H1 (cell line): ENCODE measurements around the gene ADCY9. TPM values are rescaled to one million over a fixed set of nuclear protein-coding genes. Genes with fewer than 3 reads are reported as not detected.

ENCODE experiments used
- CTCF ChIA-PET: fragments of 300-600 bp; sonication (Branson Sonifier 250); formaldehyde crosslinking; loops from one replicate; lab custom pipeline; 2021; ENCODE audit not compliant: partially characterized antibody; lab: Charles Lee
- POLR2A ChIA-PET: fragments of 300-600 bp; sonication (Branson Sonifier 250); formaldehyde crosslinking; loops from one replicate; lab custom pipeline; 2021; ENCODE audit warnings: inconsistent platforms; ENCODE audit not compliant: partially characterized antibody; lab: Charles Lee
- DNase-seq, 2 experiments: peaks; one replicate each; pipeline versions ENCODE4 v3.0.0 to v3.0.0-alpha.2; 2010 to 2022; ENCODE audit warnings: low spot score in 2 of 2, low read depth in 1 of 2, mixed read lengths in 1 of 2
- FAIRE-seq: peaks from 2 replicates; lab custom pipeline; 2011; peaks lifted over from hg19 to GRCh38; lab: Jason Lieb, UNC
- H2AFZ ChIP-seq: 2 replicates; pipeline ENCODE4 v1.8.1; 2012; ENCODE audit warnings: low read length, inconsistent platforms
- H2AK5ac ChIP-seq: 2 replicates; pipeline ENCODE4 v1.6.1; 2013; ENCODE audit warnings: low read depth, low read length
- H2BK120ac ChIP-seq: replicated peaks from 2 replicates; pipeline ENCODE3; 2013; ENCODE audit warnings: low read depth, low read length, inconsistent platforms
- H2BK12ac ChIP-seq: 2 replicates; pipeline ENCODE4 v1.6.1; 2013; ENCODE audit warnings: low read depth, low read length
- H2BK15ac ChIP-seq: 2 replicates; pipeline ENCODE4 v1.6.1; 2013; ENCODE audit warnings: low read length
- H2BK20ac ChIP-seq: 2 replicates; pipeline ENCODE4 v1.6.1; 2013; ENCODE audit warnings: low read length
- H2BK5ac ChIP-seq: 2 replicates; pipeline ENCODE4 v1.6.1; 2013; ENCODE audit warnings: low read depth, low read length
- H3K14ac ChIP-seq: 2 replicates; pipeline ENCODE4 v1.6.1; 2013; ENCODE audit warnings: inconsistent platforms; ENCODE audit not compliant: insufficient read length
- H3K18ac ChIP-seq: 2 replicates; pipeline ENCODE4 v1.6.1; 2013; ENCODE audit warnings: low read length; ENCODE audit errors: extremely low read depth
- H3K23ac ChIP-seq: 2 replicates; pipeline ENCODE4 v1.6.1; 2013; ENCODE audit warnings: inconsistent platforms; ENCODE audit not compliant: insufficient read length
- H3K23me2 ChIP-seq: 2 replicates; pipeline ENCODE4 v1.6.1; 2013; ENCODE audit warnings: low read depth, low read length
- H3K27ac ChIP-seq: 2 replicates; pipeline ENCODE4 v1.6.1; 2011; ENCODE audit warnings: low read depth, low read length, inconsistent platforms
- H3K27me3 ChIP-seq, 4 experiments: replicated peaks in 1 of 4; 1 replicate in 1 of 4; 2 replicates in 3 of 4; pipeline versions ENCODE4 v1.6.1 to v1.8.1; 2011 to 2013; ENCODE audit warnings: low read length in 3 of 4, mild to moderate bottlenecking in 3 of 4, inconsistent platforms in 2 of 4, mixed read lengths in 2 of 4, moderate library complexity in 1 of 4; ENCODE audit not compliant: control insufficient read depth in 3 of 4, insufficient read depth in 3 of 4; ENCODE audit errors: extremely low read depth in 1 of 4
- H3K36me3 ChIP-seq, 4 experiments: 2 replicates each; pipeline versions ENCODE4 v1.6.1 to v1.8.1; 2011 to 2013; ENCODE audit warnings: mild to moderate bottlenecking in 4 of 4, low read length in 3 of 4, moderate library complexity in 2 of 4, control low read depth in 1 of 4, inconsistent platforms in 1 of 4; ENCODE audit not compliant: insufficient read depth in 4 of 4, control insufficient read depth in 2 of 4
- H3K4ac ChIP-seq: replicated peaks from 2 replicates; pipeline ENCODE3; 2013; ENCODE audit warnings: low read length, low read depth, mixed read lengths, inconsistent platforms; ENCODE audit not compliant: insufficient read length
- H3K4me1 ChIP-seq, 4 experiments: replicated peaks in 1 of 4; 1 replicate in 1 of 4; 2 replicates in 3 of 4; pipeline versions ENCODE4 v1.6.1 to v1.8.1; 2011 to 2013; ENCODE audit warnings: low read length in 3 of 4, inconsistent platforms in 2 of 4, mixed read lengths in 1 of 4; ENCODE audit not compliant: insufficient read depth in 4 of 4, control insufficient read depth in 3 of 4
- H3K4me2 ChIP-seq, 2 experiments: 2 replicates each; pipeline versions ENCODE4 v1.6.1 to v1.8.1; 2011 to 2013; ENCODE audit warnings: low read depth in 2 of 2, low read length in 2 of 2, control low read depth in 1 of 2, inconsistent platforms in 1 of 2, mild to moderate bottlenecking in 1 of 2; ENCODE audit not compliant: insufficient read depth in 1 of 2
- H3K4me3 ChIP-seq, 4 experiments: fragments of 200-600, 300-600 bp in 1 of 4; sonication (generic), shearing (Covaris generic), sonication (Bioruptor Twin) in 1 of 4; 2 replicates each; pipeline versions ENCODE4 v1.5.1 to v1.8.1; 2011 to 2016; ENCODE audit warnings: low read length in 4 of 4, low read depth in 3 of 4, control low read depth in 2 of 4, inconsistent platforms in 2 of 4, mild to moderate bottlenecking in 2 of 4, mixed read lengths in 1 of 4, moderate library complexity in 1 of 4; ENCODE audit not compliant: insufficient read depth in 2 of 4; ENCODE audit errors: extremely low read depth in 1 of 4
- H3K56ac ChIP-seq: replicated peaks from 2 replicates; pipeline ENCODE3; 2013; ENCODE audit warnings: low read depth, mild to moderate bottlenecking, mixed read lengths, low read length, inconsistent platforms; ENCODE audit not compliant: insufficient read length
- H3K79me1 ChIP-seq: 2 replicates; pipeline ENCODE4 v1.6.1; 2013; ENCODE audit warnings: low read depth, low read length, control low read depth
- H3K79me2 ChIP-seq, 2 experiments: 2 replicates each; pipeline versions ENCODE4 v1.6.1 to v1.8.1; 2012 to 2013; ENCODE audit warnings: low read length in 2 of 2, mild to moderate bottlenecking in 2 of 2, inconsistent platforms in 1 of 2; ENCODE audit not compliant: insufficient read depth in 2 of 2, control insufficient read depth in 1 of 2
- H3K9ac ChIP-seq, 4 experiments: replicated peaks in 1 of 4; 1 replicate in 1 of 4; 2 replicates in 3 of 4; pipeline versions ENCODE4 v1.6.1 to v1.8.1; 2011 to 2013; ENCODE audit warnings: low read depth in 3 of 4, low read length in 3 of 4, control low read depth in 2 of 4, mild to moderate bottlenecking in 2 of 4, moderate library complexity in 2 of 4, inconsistent platforms in 1 of 4; ENCODE audit errors: extremely low read depth in 1 of 4
- H3K9me3 ChIP-seq, 2 experiments: 2 replicates each; pipeline versions ENCODE4 v1.6.1 to v1.8.1; 2012 to 2013; ENCODE audit warnings: mild to moderate bottlenecking in 2 of 2, moderate library complexity in 2 of 2, control low read depth in 1 of 2, inconsistent platforms in 1 of 2, low read depth in 1 of 2, low read length in 1 of 2, mixed read lengths in 1 of 2; ENCODE audit not compliant: insufficient read depth in 2 of 2
- H4K20me1 ChIP-seq, 2 experiments: replicated peaks in 1 of 2; 2 replicates each; pipeline versions ENCODE3 to v1.8.1; 2011 to 2013; ENCODE audit warnings: inconsistent platforms in 2 of 2, low read length in 2 of 2, mild to moderate bottlenecking in 1 of 2; ENCODE audit not compliant: insufficient read depth in 2 of 2, control insufficient read depth in 1 of 2
- H4K5ac ChIP-seq: 2 replicates; pipeline ENCODE4 v1.6.1; 2013; ENCODE audit warnings: low read length, low read depth, mixed read lengths, inconsistent platforms; ENCODE audit not compliant: insufficient read length
- H4K8ac ChIP-seq: 2 replicates; pipeline ENCODE4 v1.8.0; 2013; ENCODE audit warnings: mild to moderate bottlenecking, moderate library complexity, low read length, inconsistent platforms; ENCODE audit not compliant: insufficient read depth; ENCODE audit errors: extremely low read depth
- H4K91ac ChIP-seq: replicated peaks from 2 replicates; pipeline ENCODE3; 2013; ENCODE audit warnings: low read length, mixed read lengths, inconsistent platforms; ENCODE audit not compliant: insufficient read length
- CBX5 ChIP-seq: fragments of 300-800, 300-1000 bp; sonication (generic); IDR thresholded peaks from 2 replicates; pipeline ENCODE4 v1.7.1; 2016; ENCODE audit warnings: antibody characterized with exemption, low read length, low read depth
- EP300 ChIP-seq, 2 experiments: IDR thresholded peaks; 1 replicate in 1 of 2; 2 replicates in 1 of 2; pipeline ENCODE4 v1.6.1; 2011 to 2012; ENCODE audit warnings: low read depth in 2 of 2, low read length in 2 of 2, mild to moderate bottlenecking in 2 of 2, borderline replicate concordance in 1 of 2, inconsistent platforms in 1 of 2, moderate library complexity in 1 of 2
- EZH2 ChIP-seq: fragments of 200-600 bp; sonication (generic); IDR thresholded peaks from 2 replicates; pipeline ENCODE4 v1.7.1; 2012; ENCODE audit warnings: low read depth, mild to moderate bottlenecking, moderate library complexity, low read length, inconsistent platforms; ENCODE audit not compliant: severe bottlenecking
- FOSL1 ChIP-seq: IDR thresholded peaks from 2 replicates; pipeline ENCODE4 v1.6.1; 2011; ENCODE audit warnings: mild to moderate bottlenecking, low read depth, low read length, moderate library complexity; ENCODE audit not compliant: insufficient read depth
- HDAC2 ChIP-seq, 2 experiments: fragments of 300-600 bp in 1 of 2; sonication (generic) in 1 of 2; IDR thresholded peaks; 2 replicates each; pipeline ENCODE4 v1.6.1; 2011 to 2012; ENCODE audit warnings: low read depth in 2 of 2, low read length in 2 of 2, mild to moderate bottlenecking in 2 of 2, moderate library complexity in 2 of 2, borderline replicate concordance in 1 of 2, inconsistent platforms in 1 of 2
- HDAC6 ChIP-seq: IDR thresholded peaks from one replicate; pipeline ENCODE4 v1.7.1; 2012; ENCODE audit warnings: low read depth, mild to moderate bottlenecking, inconsistent platforms, low read length, moderate library complexity
- JUN ChIP-seq: IDR thresholded peaks from 2 replicates; pipeline ENCODE4 v1.6.1; 2011; ENCODE audit warnings: low read depth, mild to moderate bottlenecking, improper control_type of control experiment, low read length
- MAFK ChIP-seq: IDR thresholded peaks from 2 replicates; pipeline ENCODE4 v1.6.1; 2012; ENCODE audit warnings: low read depth, mild to moderate bottlenecking, improper control_type of control experiment, low read length
- POLR2AphosphoS5 ChIP-seq: IDR thresholded peaks from 2 replicates; pipeline ENCODE4 v1.6.1; 2011; ENCODE audit warnings: low read depth, low read length
- RXRA ChIP-seq: IDR thresholded peaks from 2 replicates; pipeline ENCODE4 v1.6.1; 2011; ENCODE audit warnings: low read depth, mild to moderate bottlenecking, low read length, moderate library complexity; ENCODE audit not compliant: insufficient read depth
- SP2 ChIP-seq: IDR thresholded peaks from 2 replicates; pipeline ENCODE4 v1.6.1; 2012; ENCODE audit warnings: mild to moderate bottlenecking, low read length, inconsistent platforms
- SRF ChIP-seq: IDR thresholded peaks from 2 replicates; pipeline ENCODE4 v1.6.1; 2011; ENCODE audit warnings: mild to moderate bottlenecking, low read depth, low read length, moderate library complexity
- TAF7 ChIP-seq: optimal IDR thresholded peaks from 2 replicates; pipeline ENCODE3; 2011; ENCODE audit warnings: low read depth, mild to moderate bottlenecking, inconsistent platforms, low read length, moderate library complexity, borderline replicate concordance
- WGBS, 2 experiments: shearing (Covaris generic) in 1 of 2; methylation state at CpG; one replicate each; pipeline versions ENCODE4 v1.1.6 to v1.1.7; 2013 to 2015; ENCODE audit warnings: low lambda C conversion rate in 2 of 2, mixed read lengths in 2 of 2, inconsistent platforms in 1 of 2, low coverage in 1 of 2, missing lambda C conversion rate in 1 of 2; ENCODE audit not compliant: insufficient replicate concordance in 2 of 2, insufficient coverage in 1 of 2, insufficient read length in 1 of 2; ENCODE audit errors: extremely low coverage in 1 of 2, missing lambda C conversion rate in 1 of 2; 5-methylcytosine and 5-hydroxymethylcytosine counted together
- polyA plus RNA-seq, 7 experiments: library from polyadenylated mRNA; depleted of rRNA in 3 of 7; stranded (reverse) in 5 of 7; unstranded in 2 of 7; fragments of >200 nt in 5 of 7; fragments of 200-250 nt in 2 of 7; gene quantifications; 1 replicate in 5 of 7; 2 replicates in 1 of 7; 4 replicates in 1 of 7; pipeline versions ENCODE4 v1.2.1 to v1.2.3, GENCODE V29; 2011 to 2013; ENCODE audit warnings: missing spikeins in 2 of 7, mixed read lengths in 2 of 7
- total RNA-seq: library from RNA; stranded (reverse); fragmentation: NEBNext Ultra II Directional; extraction: Animal tissue kit (Norgen Biotek cat#: 25700); gene quantifications from 2 replicates; pipeline ENCODE4 v1.2.1, GENCODE V29; 2021
- TF ChIP-seq, protein P1 (sequence below): IDR thresholded peaks from 2 replicates; pipeline ENCODE4 v1.6.1; 2012; ENCODE audit warnings: inconsistent platforms

Gene ADCY9
- total and polyA plus RNA-seq, 2 of the 8 experiments (the other 6 are each of a cell fraction or from before 2014, with no cell fraction given): 5.4 to 13.1 TPM

DNA sequence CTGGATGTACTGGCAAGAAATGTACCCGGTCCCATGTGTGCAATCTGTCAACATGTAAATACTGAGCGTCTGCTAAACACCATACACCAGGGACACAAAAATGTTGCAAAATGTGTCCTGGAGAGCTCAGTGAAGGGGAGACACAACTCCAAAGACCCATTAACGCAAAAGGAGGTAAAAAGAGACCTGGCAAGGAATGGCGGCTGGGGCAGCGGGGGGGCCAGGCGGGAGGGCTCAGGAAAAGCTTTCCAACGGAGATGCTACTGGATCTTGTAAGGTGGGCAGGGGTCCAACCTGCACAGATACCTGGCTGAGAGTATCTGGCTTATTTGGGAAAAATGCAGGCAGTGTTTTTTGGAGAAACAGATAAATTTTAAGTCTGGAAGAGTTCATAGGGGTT lies 40.7 kb downstream of the ADCY9 start:
- 85% methylated on average over 7 of the region's 7 CpGs; no CpG with 5 or more reads in 1 of the 2 experiments for WGBS, 2 experiments
- Histone ChIP-seq H3K14ac (no peak overlapping the region), H3K79me2 (no peaks in the 10 kb centered on the region), H2BK15ac (no peak overlapping the region), H3K56ac (no peak overlapping the region), H3K27me3 (no peaks in the 10 kb centered on the region), H3K4me2 (no peak overlapping the region), H4K8ac (no peak overlapping the region), H3K79me1 (no peaks in the 10 kb centered on the region; the same call in 1 of the 2 replicates), H3K18ac (no peak overlapping the region), H4K91ac (no peak overlapping the region), H3K23me2 (no peaks in the 10 kb centered on the region), H2BK20ac (no peak overlapping the region), H2AFZ (no peak overlapping the region), H4K5ac (no peak overlapping the region), H3K4ac (no peak overlapping the region), H2BK5ac (no peak overlapping the region), H4K20me1 (no peaks in the 10 kb centered on the region), H2BK12ac (no peak overlapping the region), H3K9ac (no peak overlapping the region), H3K4me3 (no peak overlapping the region), H2AK5ac (no peak overlapping the region), H3K27ac (no peak overlapping the region), H3K4me1 (peaks cover 0 to 5% (median 2%) of the 10 kb centered on the region in 4 experiments; a peak in 2 of 7 replicates), H3K23ac (no peak overlapping the region), H2BK120ac (no peak overlapping the region), H3K9me3 (no peaks in the 10 kb centered on the region), H3K36me3 (no peaks in the 10 kb centered on the region)
- no peak for FAIRE-seq
- CTCF ChIA-PET: interaction anchor here (0.9 to 1.3 kb wide), 2 partner anchors 9 to 93 kb away, joined by 3 to 5 read pairs; no protein-coding TSS in a partner anchor
- no peak for DNase-seq
- POLR2A ChIA-PET: no interaction called here
- no peak for TF ChIP-seq HDAC2 (IDR thresholded peaks at IDR 0.05; ENCODE audit: borderline replicate concordance in 1 of 2, low read depth in 2 of 2, low read length in 2 of 2)
- TF ChIP-seq MAFK: no peak
- TF ChIP-seq RXRA: no peak
- TF ChIP-seq, protein P1, sequence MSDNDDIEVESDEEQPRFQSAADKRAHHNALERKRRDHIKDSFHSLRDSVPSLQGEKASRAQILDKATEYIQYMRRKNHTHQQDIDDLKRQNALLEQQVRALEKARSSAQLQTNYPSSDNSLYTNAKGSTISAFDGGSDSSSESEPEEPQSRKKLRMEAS: no peak
- TF ChIP-seq EP300 (IDR thresholded peaks at IDR 0.05; ENCODE audit: borderline replicate concordance in 1 of 2, low read depth in 2 of 2, low read length in 2 of 2): no peak
- no peak for TF ChIP-seq JUN
- no peak for TF ChIP-seq HDAC6
- TF ChIP-seq FOSL1: no peak
- no peak for TF ChIP-seq POLR2AphosphoS5
- no peak for TF ChIP-seq TAF7
- no peak for TF ChIP-seq SP2
- no peak for TF ChIP-seq EZH2
- no peak for TF ChIP-seq CBX5
- TF ChIP-seq SRF: no peak
